SK-N-SH (cell line): ENCODE measurements around the gene IQSEC2.

Experiments
- CTCF ChIP-seq: fragments of 200-600 bp; sonication (generic); IDR thresholded peaks from 2 replicates; pipeline ENCODE4 v1.6.1; 2017; ENCODE audit warnings: antibody characterized with exemption, mild to moderate bottlenecking, moderate library complexity
- ELF1 ChIP-seq: IDR thresholded peaks from 2 replicates; pipeline ENCODE4 v1.4.0; 2012
- EP300 ChIP-seq, 2 experiments: IDR thresholded peaks; 2 replicates each; pipeline versions ENCODE4 v1.4.0 to v1.6.1; 2012; ENCODE audit warnings: borderline replicate concordance in 1 of 2, low read depth in 1 of 2, low read length in 1 of 2
- FOXM1 ChIP-seq: IDR thresholded peaks from 2 replicates; pipeline ENCODE4 v1.4.0; 2012; ENCODE audit warnings: low read depth, mild to moderate bottlenecking
- POLR2AphosphoS5 ChIP-seq: IDR thresholded peaks from 2 replicates; pipeline ENCODE4 v1.6.1; 2012; ENCODE audit warnings: low read depth, low read length
- REST ChIP-seq: IDR thresholded peaks from 2 replicates; pipeline ENCODE4 v1.6.1; 2012; ENCODE audit warnings: mild to moderate bottlenecking, low read depth, low read length, moderate library complexity
- TCF12 ChIP-seq: IDR thresholded peaks from 2 replicates; pipeline ENCODE4 v1.4.0; 2012
- TF ChIP-seq, protein P1 (sequence below): fragments of 150-350 bp; IDR thresholded peaks from 2 replicates; pipeline ENCODE4 v1.6.1; 2017; ENCODE audit warnings: antibody characterized with exemption, low read length, low read depth, borderline replicate concordance

- peak; percentile 34 for TF ChIP-seq CTCF
- TF ChIP-seq EP300 (IDR thresholded peaks at IDR 0.05; ENCODE audit: borderline replicate concordance in 1 of 2, low read depth in 1 of 2, low read length in 1 of 2), result no peak
- TF ChIP-seq POLR2AphosphoS5, result no peak
- no peak for TF ChIP-seq ELF1
- TF ChIP-seq FOXM1, result no peak
- no peak for TF ChIP-seq TCF12
- TF ChIP-seq, protein P1, sequence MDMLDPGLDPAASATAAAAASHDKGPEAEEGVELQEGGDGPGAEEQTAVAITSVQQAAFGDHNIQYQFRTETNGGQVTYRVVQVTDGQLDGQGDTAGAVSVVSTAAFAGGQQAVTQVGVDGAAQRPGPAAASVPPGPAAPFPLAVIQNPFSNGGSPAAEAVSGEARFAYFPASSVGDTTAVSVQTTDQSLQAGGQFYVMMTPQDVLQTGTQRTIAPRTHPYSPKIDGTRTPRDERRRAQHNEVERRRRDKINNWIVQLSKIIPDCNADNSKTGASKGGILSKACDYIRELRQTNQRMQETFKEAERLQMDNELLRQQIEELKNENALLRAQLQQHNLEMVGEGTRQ, result no peak
- no peak for TF ChIP-seq REST
These were observed 1.8 kb downstream of the IQSEC2 start for GRCh38 chrX:53279296-53280237.
